PFSK-1 (cell line): Measurements from ENCODE around the gene SLC25A20.

Experiments
- FOXP2 ChIP-seq: optimal IDR thresholded peaks from 2 replicates; pipeline ENCODE3; 2011; ENCODE audit warnings: borderline replicate concordance, control low read depth, inconsistent platforms; ENCODE audit not compliant: insufficient read depth; ENCODE audit errors: extremely low read length, extremely low read depth
- POLR2AphosphoS5 ChIP-seq: IDR thresholded peaks from 2 replicates; pipeline ENCODE4 v1.6.1; 2012; ENCODE audit warnings: low read depth, mild to moderate bottlenecking, control low read depth, low read length, moderate library complexity
- REST ChIP-seq, 2 experiments: IDR thresholded peaks; 2 replicates each; pipeline versions ENCODE4 v1.6.1 to v1.8.0; 2011 to 2012; ENCODE audit warnings: low read depth in 2 of 2, low read length in 2 of 2, control low read depth in 1 of 2, inconsistent platforms in 1 of 2, mild to moderate bottlenecking in 1 of 2, moderate library complexity in 1 of 2; ENCODE audit not compliant: insufficient read depth in 1 of 2
- SIN3A ChIP-seq: IDR thresholded peaks from 2 replicates; pipeline ENCODE4 v1.6.1; 2012; ENCODE audit warnings: mild to moderate bottlenecking, low read length, moderate library complexity, borderline replicate concordance; ENCODE audit not compliant: insufficient read depth
- TAF1 ChIP-seq: IDR thresholded peaks from 2 replicates; pipeline ENCODE4 v1.6.1; 2012; ENCODE audit warnings: low read length, control low read depth, borderline replicate concordance; ENCODE audit not compliant: insufficient read depth

The SLC25A20 gene

GRCh38 chr3:48852151-48852550, 46.5 kb downstream of the SLC25A20 start:
- TF ChIP-seq REST (IDR thresholded peaks at IDR 0.05; ENCODE audit: insufficient read depth in 1 of 2, low read depth in 2 of 2, low read length in 2 of 2) (no peak), POLR2AphosphoS5 (no peak), SIN3A (no peak), TAF1 (no peak), FOXP2 (no peak)

GRCh38 chr3:48851407-48851806, 47.3 kb downstream of the SLC25A20 start:
- TF ChIP-seq SIN3A (no peak), REST (IDR thresholded peaks at IDR 0.05; ENCODE audit: insufficient read depth in 1 of 2, low read depth in 2 of 2, low read length in 2 of 2) (no peak), FOXP2 (no peak), TAF1 (no peak), POLR2AphosphoS5 (no peak)

- TF ChIP-seq SIN3A (no peak), REST (IDR thresholded peaks at IDR 0.05; ENCODE audit: insufficient read depth in 1 of 2, low read depth in 2 of 2, low read length in 2 of 2) (no peak), FOXP2 (no peak), TAF1 (no peak), POLR2AphosphoS5 (no peak)
Measured at GRCh38 chr3:48848816-48849515, 49.7 kb downstream of the SLC25A20 start.

GRCh38 chr3:48847504-48848423, 50.9 kb downstream of the SLC25A20 start, which contains the start of gene PRKAR2A:
PRKAR2A (minus strand) TSS chr3:48847874; CDS start chr3:48847596, 278 bp downstream.
- TF ChIP-seq FOXP2 (peak; percentile 94), SIN3A (no peak), TAF1 (peak; percentile 60; the same call in 1 of the 2 replicates), POLR2AphosphoS5 (peak; percentile 67), REST (IDR thresholded peaks at IDR 0.05; ENCODE audit: insufficient read depth in 1 of 2, low read depth in 2 of 2, low read length in 2 of 2) (no peak)
